Muscle layer of duodenum (tissue), 2 donors: Measurements from ENCODE around the gene RAPGEF2.
"Not testable (repeated sequence)": the region's sequence is repeated elsewhere in the genome, so short reads cannot be mapped to it uniquely, and the experiment has no call there.

Experiments
- H3K27ac ChIP-seq: one replicate; pipeline ENCODE4 v1.7.0; 2013; ENCODE audit warnings: mild to moderate bottlenecking, low read length
- H3K27me3 ChIP-seq: one replicate; pipeline ENCODE4 v1.7.0; 2013; ENCODE audit warnings: low read depth, mild to moderate bottlenecking, control low read depth, low read length
- H3K36me3 ChIP-seq, 2 donors: one replicate each; pipeline ENCODE4 v1.7.0; 2013; ENCODE audit warnings: low read length in 2 of 2, control low read depth in 1 of 2, mild to moderate bottlenecking in 1 of 2; ENCODE audit not compliant: insufficient read depth in 2 of 2, control insufficient read depth in 1 of 2
- H3K4me1 ChIP-seq, 2 donors: one replicate each; pipeline ENCODE4 v1.7.0; 2013; ENCODE audit warnings: low read length in 2 of 2, mild to moderate bottlenecking in 2 of 2, control low read depth in 1 of 2, moderate library complexity in 1 of 2; ENCODE audit not compliant: insufficient read depth in 2 of 2, control insufficient read depth in 1 of 2
- H3K4me3 ChIP-seq, 2 donors: one replicate each; pipeline ENCODE4 v1.7.0; 2013; ENCODE audit warnings: low read length in 2 of 2, low read depth in 1 of 2, mild to moderate bottlenecking in 1 of 2
- H3K9me3 ChIP-seq, 2 donors: one replicate each; pipeline ENCODE4 v1.7.0; 2013; ENCODE audit warnings: low read length in 2 of 2, control low read depth in 1 of 2, mild to moderate bottlenecking in 1 of 2; ENCODE audit not compliant: control insufficient read depth in 1 of 2
- donor health status: healthy.

Gene RAPGEF2

DNA sequence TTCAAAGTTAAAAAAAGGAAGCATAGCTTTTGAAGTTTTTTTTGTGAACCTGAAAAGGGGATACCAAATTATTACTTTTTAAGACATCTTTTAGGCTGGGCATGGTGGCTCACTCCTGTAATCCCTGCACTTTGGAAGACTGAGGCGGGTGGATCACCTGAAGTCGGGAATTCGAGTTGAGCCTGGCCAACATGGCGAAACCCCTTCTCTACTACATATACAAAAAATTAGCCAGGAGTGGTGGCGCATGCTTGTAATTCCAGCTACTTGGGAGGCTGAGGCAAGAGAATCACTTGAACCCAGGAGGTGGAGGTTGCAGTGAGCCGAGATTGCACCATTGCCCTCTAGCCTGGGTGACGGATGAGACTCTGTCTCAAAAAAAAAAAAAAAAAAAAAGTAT lies 10.5 kb downstream of the RAPGEF2 start:
- not testable (repeated sequence) for H3K36me3 ChIP-seq, H3K27ac ChIP-seq, H3K9me3 ChIP-seq, H3K4me3 ChIP-seq, H3K27me3 ChIP-seq
- peaks cover 4 to 13% of the 10 kb centered on the region in 2 donors for H3K4me1 ChIP-seq

DNA sequence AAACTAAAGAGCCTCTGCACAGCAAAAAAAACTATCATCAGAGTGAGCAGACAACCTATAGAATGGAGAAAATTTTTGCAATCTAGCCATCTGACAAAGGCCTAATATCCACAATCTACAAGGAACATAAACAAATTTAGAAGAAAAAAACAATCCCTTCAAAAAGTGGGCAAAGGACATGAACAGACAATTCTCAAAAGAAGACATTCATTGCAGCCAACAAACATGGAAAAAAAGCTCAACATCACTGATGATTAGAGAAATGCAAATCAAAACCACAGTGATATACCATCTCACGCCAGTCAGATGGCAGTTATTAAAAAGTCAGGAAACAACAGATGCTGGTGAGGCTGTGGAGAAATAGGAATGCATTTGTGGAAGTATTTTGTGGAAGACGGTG lies 13.2 kb downstream of the RAPGEF2 start:
- H3K4me3 ChIP-seq, H3K27ac ChIP-seq, H3K27me3 ChIP-seq, H3K9me3 ChIP-seq, H3K36me3 ChIP-seq: not testable (repeated sequence)
- peaks cover 4 to 13% of the 10 kb centered on the region in 2 donors for H3K4me1 ChIP-seq

DNA sequence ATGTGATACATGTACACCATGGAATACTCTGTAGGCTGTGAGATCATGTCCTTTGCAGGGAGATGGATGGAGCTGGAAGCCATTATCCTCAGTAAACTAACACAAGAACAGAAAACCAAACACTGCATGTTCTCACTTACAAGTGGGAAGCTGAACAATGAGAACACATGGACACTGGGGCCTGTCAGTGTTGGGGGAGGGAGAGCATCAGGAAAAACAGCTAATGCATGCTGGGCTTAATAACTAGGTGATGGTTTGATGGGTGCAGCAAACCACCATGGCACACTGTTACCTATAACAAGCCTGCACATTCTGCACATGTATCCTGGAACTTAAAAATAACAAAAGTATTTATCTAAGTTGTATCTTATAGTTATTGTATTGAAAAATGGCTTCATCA lies 13.8 kb downstream of the RAPGEF2 start:
- H3K9me3 ChIP-seq, H3K27me3 ChIP-seq, H3K4me3 ChIP-seq, H3K36me3 ChIP-seq, H3K27ac ChIP-seq: not testable (repeated sequence)
- H3K4me1 ChIP-seq, result peaks cover 4 to 13% of the 10 kb centered on the region in 2 donors

DNA sequence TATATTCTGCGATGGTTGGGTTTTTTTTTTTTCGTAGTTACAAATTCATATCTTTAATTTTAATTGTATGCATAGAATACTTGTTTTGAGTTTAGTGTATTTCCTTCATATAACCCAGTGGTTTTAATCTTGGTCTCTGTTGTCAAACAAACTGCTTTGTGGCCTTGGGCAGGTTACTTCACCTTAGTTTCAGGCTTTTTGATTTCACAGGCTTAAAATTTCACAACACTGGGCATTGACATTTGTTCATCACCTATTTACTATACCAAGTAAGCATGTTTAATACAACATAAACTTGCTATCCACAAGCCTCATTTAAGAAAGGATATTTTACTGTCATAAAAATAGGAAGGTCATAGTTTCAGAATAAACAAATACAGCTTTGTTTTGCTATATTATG lies 14.7 kb downstream of the RAPGEF2 start:
- Histone ChIP-seq H3K27ac (no peak overlapping the region), H3K36me3 (no peaks in the 10 kb centered on the region), H3K9me3 (no peaks in the 10 kb centered on the region), H3K4me1 (peaks cover 4 to 13% of the 10 kb centered on the region in 2 donors), H3K4me3 (no peak overlapping the region), H3K27me3 (no peaks in the 10 kb centered on the region)

DNA sequence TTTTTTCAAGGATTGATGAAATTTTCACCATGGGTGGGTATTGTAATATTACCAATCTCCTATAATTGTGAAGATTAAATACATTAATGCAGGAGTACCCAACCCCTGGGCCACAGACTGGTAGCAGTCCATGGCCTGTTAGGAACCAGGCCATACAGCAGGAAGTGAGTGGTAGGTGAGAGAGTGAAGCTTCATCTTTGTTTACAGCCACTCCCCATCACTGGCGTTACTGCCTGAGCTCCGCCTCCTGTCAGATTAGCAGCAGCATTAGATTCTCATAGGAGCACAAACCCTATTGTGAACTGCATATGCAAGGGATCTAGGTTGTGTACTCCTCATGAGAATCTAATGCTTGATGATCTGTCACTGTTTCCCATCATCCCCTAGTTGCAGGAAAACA lies 15.1 kb downstream of the RAPGEF2 start:
- Histone ChIP-seq H3K27ac (no peak overlapping the region), H3K4me1 (peaks cover 4 to 13% of the 10 kb centered on the region in 2 donors), H3K4me3 (no peak overlapping the region)

DNA sequence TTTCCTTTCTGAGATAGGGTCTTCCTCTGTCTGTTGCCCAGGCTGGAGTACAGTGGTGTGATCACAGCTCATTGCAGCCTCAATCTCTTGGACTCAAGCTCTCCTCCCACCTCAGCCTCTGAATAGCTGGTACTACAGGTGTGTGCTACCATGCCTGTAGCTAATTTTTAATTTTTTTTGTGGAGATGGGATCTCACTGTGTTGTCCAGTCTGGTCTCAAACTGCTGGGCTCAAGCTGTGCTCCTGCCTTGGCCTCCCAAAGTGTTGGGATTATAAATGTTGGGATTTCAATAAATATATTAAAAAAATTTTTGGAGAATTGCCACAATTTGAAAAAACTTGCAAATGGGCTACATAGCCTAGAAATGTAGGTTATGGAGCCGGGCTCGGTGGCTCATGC lies 18.5 kb downstream of the RAPGEF2 start:
- Histone ChIP-seq H3K4me3 (no peak overlapping the region), H3K36me3 (no peaks in the 10 kb centered on the region), H3K27ac (no peak overlapping the region), H3K9me3 (no peaks in the 10 kb centered on the region), H3K27me3 (no peaks in the 10 kb centered on the region), H3K4me1 (peaks cover 8 to 13% of the 10 kb centered on the region in 2 donors)

More for the DNA sequence above, 15.1 kb downstream of the RAPGEF2 start:
- no peaks in the 10 kb centered on the region for H3K36me3 ChIP-seq
- no peaks in the 10 kb centered on the region for H3K27me3 ChIP-seq
- H3K9me3 ChIP-seq, result no peaks in the 10 kb centered on the region

DNA sequence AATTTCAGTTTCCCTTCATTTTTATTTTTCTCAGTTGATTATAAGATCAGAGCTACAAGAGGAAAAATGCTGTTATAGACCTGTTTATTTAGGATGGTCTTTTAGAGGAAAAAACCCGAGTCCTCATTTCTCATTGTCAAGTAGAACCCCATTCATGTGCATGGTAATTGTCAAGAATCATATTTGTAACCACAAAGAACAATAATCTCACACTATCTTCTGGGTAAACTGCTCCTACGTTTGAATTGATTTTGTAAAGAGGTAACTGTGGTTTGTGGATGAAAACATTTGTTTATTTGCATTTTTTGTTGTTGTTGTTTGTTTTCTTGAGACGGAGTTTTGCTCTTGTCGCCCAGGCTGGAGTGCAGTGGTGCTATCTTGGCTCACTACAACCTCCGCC lies 23.8 kb downstream of the RAPGEF2 start:
- no peak overlapping the region for H3K4me3 ChIP-seq
- no peaks in the 10 kb centered on the region for H3K9me3 ChIP-seq
- H3K4me1 ChIP-seq, result peaks cover 4 to 9% of the 10 kb centered on the region in 2 donors
- H3K27ac ChIP-seq, result no peak overlapping the region
- no peaks in the 10 kb centered on the region for H3K27me3 ChIP-seq
- H3K36me3 ChIP-seq, result no peaks in the 10 kb centered on the region

DNA sequence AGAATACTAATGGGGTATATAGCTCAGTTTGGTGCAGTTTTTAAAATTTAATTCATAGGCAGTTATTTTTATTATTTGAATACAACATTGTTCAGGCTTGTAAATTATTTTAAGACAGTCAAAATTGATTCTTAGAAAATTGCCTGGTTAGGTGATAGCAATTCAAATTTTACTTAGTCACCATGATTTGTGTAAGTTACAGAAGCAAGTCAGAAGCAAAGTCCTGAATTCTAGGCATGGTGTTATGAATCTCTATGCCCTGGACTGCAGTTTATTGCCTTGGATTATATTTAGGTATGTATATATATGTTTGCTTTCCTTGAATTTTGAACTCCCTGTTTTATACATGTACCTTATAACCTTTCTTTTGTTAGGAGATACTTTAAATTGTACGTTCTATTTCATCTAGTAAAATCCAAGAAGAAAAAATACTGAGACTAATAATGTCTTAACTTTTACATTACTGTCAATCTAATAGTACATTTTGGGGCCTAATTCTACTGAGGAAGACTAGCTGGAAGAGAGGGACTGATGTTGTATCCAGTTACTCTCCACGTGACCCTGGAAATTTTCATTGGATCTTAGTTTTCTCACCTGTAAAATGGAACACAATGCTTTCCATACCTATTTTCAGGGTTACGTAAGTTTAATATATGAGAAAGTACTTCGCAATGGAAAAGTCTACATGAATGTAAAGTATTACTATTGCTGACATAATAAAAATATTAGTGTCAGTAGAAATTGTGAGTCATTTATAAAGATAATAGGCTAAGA lies 25.1 kb downstream of the RAPGEF2 start:
- H3K9me3 ChIP-seq, result no peaks in the 10 kb centered on the region
- no peak overlapping the region for H3K27ac ChIP-seq
- peaks cover 4 to 9% of the 10 kb centered on the region in 2 donors for H3K4me1 ChIP-seq
- H3K36me3 ChIP-seq, result no peaks in the 10 kb centered on the region
- H3K4me3 ChIP-seq, result no peak overlapping the region
- no peaks in the 10 kb centered on the region for H3K27me3 ChIP-seq

DNA sequence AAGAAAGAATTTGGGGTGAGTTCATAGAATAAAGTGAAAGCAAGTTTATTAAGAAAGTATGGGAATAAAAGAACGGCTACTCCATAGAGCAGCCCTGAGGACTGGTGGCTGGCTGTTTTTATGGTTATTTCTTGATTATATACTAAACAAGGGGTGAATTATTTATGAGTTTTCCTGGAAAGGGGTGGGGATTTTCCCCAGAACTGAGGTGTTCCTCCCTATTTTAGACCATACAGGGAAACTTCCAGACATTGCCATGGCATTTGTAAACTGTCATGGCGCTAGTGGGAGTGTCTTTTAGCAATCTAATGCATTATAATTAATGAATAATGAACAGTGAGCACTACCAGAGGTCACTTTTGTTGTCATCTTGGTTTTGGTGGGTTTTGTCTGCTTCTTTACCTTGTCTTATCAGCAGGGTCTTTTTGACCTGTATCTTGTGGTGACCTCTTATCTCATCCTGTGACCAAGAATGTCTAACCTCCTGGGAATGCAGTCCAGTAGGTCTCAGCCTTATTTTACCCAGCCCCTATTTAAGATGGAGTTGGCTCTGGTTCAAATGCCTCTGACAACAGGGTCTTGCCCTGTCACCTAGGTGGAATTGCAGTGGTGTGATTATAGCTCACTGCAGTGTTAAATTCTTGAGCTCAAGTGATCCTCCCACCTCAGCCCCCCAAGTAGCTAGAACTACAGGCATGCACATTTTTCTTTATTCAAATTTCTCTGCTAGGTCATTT lies 27.1 kb downstream of the RAPGEF2 start:
- no peak overlapping the region for H3K4me3 ChIP-seq
- no peaks in the 10 kb centered on the region for H3K36me3 ChIP-seq
- peaks cover 3 to 12% of the 10 kb centered on the region in 2 donors for H3K4me1 ChIP-seq
- H3K27ac ChIP-seq, result no peak overlapping the region
- H3K27me3 ChIP-seq, result no peaks in the 10 kb centered on the region
- no peaks in the 10 kb centered on the region for H3K9me3 ChIP-seq

DNA sequence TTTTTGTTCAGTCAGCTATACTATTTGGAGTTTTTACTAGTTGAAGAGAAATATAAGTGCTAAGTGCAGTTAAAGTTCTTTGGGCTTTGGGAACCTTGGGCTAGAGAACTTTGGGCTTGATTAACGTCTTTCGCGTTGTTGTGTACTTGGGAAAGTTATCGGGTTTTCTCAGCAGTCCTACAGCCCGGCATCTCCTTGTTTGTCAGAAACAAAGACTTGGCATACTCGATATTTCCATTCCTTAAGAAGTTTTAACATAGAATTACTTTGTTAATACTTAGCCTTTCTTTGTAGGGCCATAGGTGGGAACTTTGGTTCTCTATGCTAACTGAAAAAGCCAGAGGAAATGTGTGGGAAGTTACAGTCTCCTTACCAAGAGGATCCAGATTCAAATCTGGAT lies 28.7 kb downstream of the RAPGEF2 start:
- Histone ChIP-seq H3K36me3 (no peaks in the 10 kb centered on the region), H3K4me1 (peaks cover 0 to 12% of the 10 kb centered on the region in 2 donors), H3K4me3 (no peak overlapping the region), H3K27ac (no peak overlapping the region), H3K27me3 (no peaks in the 10 kb centered on the region), H3K9me3 (no peaks in the 10 kb centered on the region)

DNA sequence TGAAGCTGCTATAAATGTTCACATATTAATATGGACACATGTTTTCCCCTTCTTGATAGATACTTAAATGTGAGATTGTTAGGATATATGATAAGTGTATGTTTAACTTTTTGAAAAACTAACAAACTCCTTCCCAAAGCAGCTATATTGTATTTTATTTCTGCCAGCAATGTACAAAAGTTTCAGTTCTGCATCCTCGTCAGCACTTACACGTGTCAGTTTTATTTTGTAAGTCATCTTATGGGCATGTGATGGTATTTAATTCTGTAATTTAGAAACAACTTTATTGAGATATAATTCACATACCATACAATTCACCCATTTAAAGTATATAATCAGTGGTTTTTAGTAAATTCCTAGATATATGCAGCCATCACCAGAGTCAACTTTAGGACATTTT lies 31.6 kb downstream of the RAPGEF2 start:
- Histone ChIP-seq H3K27ac (no peak overlapping the region), H3K9me3 (no peaks in the 10 kb centered on the region), H3K27me3 (no peaks in the 10 kb centered on the region), H3K4me3 (no peak overlapping the region), H3K36me3 (no peaks in the 10 kb centered on the region), H3K4me1 (peaks cover 0 to 18% of the 10 kb centered on the region in 2 donors)
